GM12878 (cell line): Measurements from ENCODE around the gene ZNF772.
A peak's percentile ranks its signal among the peaks of the same experiment; 100 is the strongest.

Experiments
- FOXK2 ChIP-seq: fragments of 450-650 bp; IDR thresholded peaks from 2 replicates; pipeline ENCODE4 v1.6.1; 2017; ENCODE audit warnings: mild to moderate bottlenecking, moderate library complexity
- HCFC1 ChIP-seq: fragments of 150-350 bp; IDR thresholded peaks from 2 replicates; pipeline ENCODE4 v1.6.1; 2014; ENCODE audit warnings: low read length
- KDM1A ChIP-seq: fragments of 200-600 bp; sonication (generic); IDR thresholded peaks from 2 replicates; pipeline ENCODE4 v1.6.1; 2016; ENCODE audit warnings: borderline replicate concordance
- POLR2A ChIP-seq: IDR thresholded peaks from 2 replicates; pipeline ENCODE4 v1.6.1; 2011; ENCODE audit warnings: low read depth, mild to moderate bottlenecking, low read length
- RFX5 ChIP-seq: IDR thresholded peaks from 2 replicates; pipeline ENCODE4 v1.6.1; 2011; ENCODE audit warnings: low read depth, low read length, improper control_type of control experiment
- TCF7 ChIP-seq: IDR thresholded peaks from 2 replicates; pipeline ENCODE4 v1.6.1; 2014; ENCODE audit warnings: antibody characterized with exemption, borderline replicate concordance
- ZNF217 ChIP-seq: fragments of 450-650 bp; IDR thresholded peaks from 2 replicates; pipeline ENCODE4 v1.6.1; 2017; ENCODE audit warnings: antibody characterized with exemption, mild to moderate bottlenecking
- TF ChIP-seq, protein P1 (sequence below): IDR thresholded peaks from 2 replicates; pipeline ENCODE4 v1.6.1; 2012; ENCODE audit warnings: low read depth, low read length, improper control_type of control experiment
- TF ChIP-seq, protein P2 (sequence below), 3 experiments: IDR thresholded peaks in 2 of 3; conservative IDR thresholded peaks in 1 of 3; 2 replicates each; pipeline ENCODE4 v1.5.1; 2011; ENCODE audit warnings: low read depth in 3 of 3, low read length in 3 of 3, mild to moderate bottlenecking in 3 of 3, control low read depth in 2 of 3, moderate library complexity in 2 of 3, inconsistent platforms in 1 of 3, mixed read lengths in 1 of 3; ENCODE audit not compliant: control insufficient read depth in 2 of 3, insufficient read depth in 1 of 3; ENCODE audit errors: extremely low read depth in 1 of 3

DNA sequence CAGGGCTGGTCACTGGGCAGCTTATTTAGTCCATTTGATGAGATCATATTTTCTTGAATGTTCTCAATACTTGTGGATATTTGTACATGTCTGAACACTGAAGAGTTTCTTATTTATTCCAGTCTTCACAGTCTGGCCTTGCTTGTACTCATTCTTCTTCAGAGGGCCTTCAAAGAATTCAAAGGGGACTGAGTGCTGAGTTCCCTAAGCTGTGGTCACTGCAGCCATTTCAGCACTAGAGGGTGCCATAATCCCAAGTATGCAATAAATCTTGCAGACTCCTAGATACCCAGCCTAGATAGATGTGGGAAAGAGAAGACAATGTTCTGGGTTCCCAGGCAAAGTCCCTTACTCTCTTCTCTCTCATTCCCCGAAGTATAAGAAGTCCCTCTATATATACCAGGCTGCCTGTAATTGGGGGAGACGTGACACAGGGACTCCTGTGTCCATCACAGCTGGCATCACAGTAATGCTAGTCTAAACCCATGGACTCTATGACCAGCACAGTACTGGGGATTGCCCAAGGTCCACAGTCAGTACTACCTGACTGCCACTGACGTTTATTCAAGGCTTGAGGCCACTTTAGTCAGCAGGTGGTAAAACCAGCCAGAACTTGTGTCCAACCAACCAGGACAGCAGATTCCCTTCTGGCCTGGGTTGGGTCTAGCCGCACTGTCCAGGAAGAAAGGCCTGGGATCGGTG lies 11.5 kb downstream of the ZNF772 start:
- TF ChIP-seq KDM1A (no peak), ZNF217 (no peak), POLR2A (no peak), HCFC1 (no peak), TCF7 (no peak), FOXK2 (no peak), RFX5 (no peak)
- TF ChIP-seq, protein P1, sequence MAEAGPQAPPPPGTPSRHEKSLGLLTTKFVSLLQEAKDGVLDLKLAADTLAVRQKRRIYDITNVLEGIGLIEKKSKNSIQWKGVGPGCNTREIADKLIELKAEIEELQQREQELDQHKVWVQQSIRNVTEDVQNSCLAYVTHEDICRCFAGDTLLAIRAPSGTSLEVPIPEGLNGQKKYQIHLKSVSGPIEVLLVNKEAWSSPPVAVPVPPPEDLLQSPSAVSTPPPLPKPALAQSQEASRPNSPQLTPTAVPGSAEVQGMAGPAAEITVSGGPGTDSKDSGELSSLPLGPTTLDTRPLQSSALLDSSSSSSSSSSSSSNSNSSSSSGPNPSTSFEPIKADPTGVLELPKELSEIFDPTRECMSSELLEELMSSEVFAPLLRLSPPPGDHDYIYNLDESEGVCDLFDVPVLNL, result no peak
- TF ChIP-seq, protein P2, sequence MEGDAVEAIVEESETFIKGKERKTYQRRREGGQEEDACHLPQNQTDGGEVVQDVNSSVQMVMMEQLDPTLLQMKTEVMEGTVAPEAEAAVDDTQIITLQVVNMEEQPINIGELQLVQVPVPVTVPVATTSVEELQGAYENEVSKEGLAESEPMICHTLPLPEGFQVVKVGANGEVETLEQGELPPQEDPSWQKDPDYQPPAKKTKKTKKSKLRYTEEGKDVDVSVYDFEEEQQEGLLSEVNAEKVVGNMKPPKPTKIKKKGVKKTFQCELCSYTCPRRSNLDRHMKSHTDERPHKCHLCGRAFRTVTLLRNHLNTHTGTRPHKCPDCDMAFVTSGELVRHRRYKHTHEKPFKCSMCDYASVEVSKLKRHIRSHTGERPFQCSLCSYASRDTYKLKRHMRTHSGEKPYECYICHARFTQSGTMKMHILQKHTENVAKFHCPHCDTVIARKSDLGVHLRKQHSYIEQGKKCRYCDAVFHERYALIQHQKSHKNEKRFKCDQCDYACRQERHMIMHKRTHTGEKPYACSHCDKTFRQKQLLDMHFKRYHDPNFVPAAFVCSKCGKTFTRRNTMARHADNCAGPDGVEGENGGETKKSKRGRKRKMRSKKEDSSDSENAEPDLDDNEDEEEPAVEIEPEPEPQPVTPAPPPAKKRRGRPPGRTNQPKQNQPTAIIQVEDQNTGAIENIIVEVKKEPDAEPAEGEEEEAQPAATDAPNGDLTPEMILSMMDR (IDR thresholded peaks at IDR 0.05 in 2 of 3, conservative IDR thresholded peaks at IDR 0.05 in 1 of 3; ENCODE audit: control insufficient read depth in 2 of 3, extremely low read depth in 1 of 3, insufficient read depth in 1 of 3, low read depth in 3 of 3, low read length in 3 of 3), result peak; percentile 52 to 67 (median 61)
